OCI-M2 (cell line): ENCODE results near the gene INCA1.

Source experiments
- DNase-seq: peaks from one replicate; lab custom pipeline; 2025; ENCODE audit not compliant: unreplicated experiment; lab: John Stamatoyannopoulos, UW

Gene INCA1

GRCh38 chr17:4949321-4950074, 47.8 kb downstream of the INCA1 start:
- no peak for DNase-seq

GRCh38 chr17:4948931-4949320, 48.4 kb downstream of the INCA1 start:
- no peak for DNase-seq

GRCh38 chr17:4948166-4948930, 49.0 kb downstream of the INCA1 start, which contains the start of gene PFN1:
PFN1 (minus strand) TSS chr17:4948530; CDS start chr17:4948394, 136 bp downstream.
- DNase-seq: no peak

GRCh38 chr17:4947411-4948165, 49.7 kb downstream of the INCA1 start:
- no peak for DNase-seq

- DNase-seq: no peak
These were observed 50.3 kb downstream of the INCA1 start for GRCh38 chr17:4947010-4947410.

GRCh38 chr17:4946312-4946976, 50.9 kb downstream of the INCA1 start:
- no peak for DNase-seq

GRCh38 chr17:4945944-4946280, 51.4 kb downstream of the INCA1 start:
- DNase-seq: no peak

- no peak for DNase-seq
These were observed 52.0 kb downstream of the INCA1 start for GRCh38 chr17:4945176-4945943.

GRCh38 chr17:4944554-4945175, 52.7 kb downstream of the INCA1 start:
- DNase-seq: no peak

- DNase-seq: no peak
These were observed 53.2 kb downstream of the INCA1 start for GRCh38 chr17:4944163-4944553.

GRCh38 chr17:4942760-4943508, 54.4 kb downstream of the INCA1 start:
- DNase-seq: no peak

- DNase-seq: no peak
These were observed 56.1 kb downstream of the INCA1 start for GRCh38 chr17:4941319-4941610.

GRCh38 chr17:4940555-4941318, 56.6 kb downstream of the INCA1 start:
- DNase-seq: no peak

GRCh38 chr17:4939796-4940554, 57.3 kb downstream of the INCA1 start, which contains the start of the genes RNF167 and SLC25A11:
RNF167 (plus strand) TSS chr17:4940268; CDS start chr17:4940910, 642 bp downstream.
SLC25A11 (minus strand) TSS chr17:4940046; CDS start chr17:4939910, 136 bp downstream.
- peak; percentile 71 for DNase-seq

- no peak for DNase-seq
These were observed 57.9 kb downstream of the INCA1 start for GRCh38 chr17:4939546-4939795.

- no peak for DNase-seq
These were observed 58.4 kb downstream of the INCA1 start for GRCh38 chr17:4938688-4939545.
